Panc1 (cell line): ENCODE measurements around the gene ANGPTL7. TPM values are rescaled to one million over a fixed set of nuclear protein-coding genes. Genes with fewer than 3 reads are reported as not detected.

ENCODE experiments used
- ATAC-seq: fragments of 200-7000 bp; cut with Tn5 transposase; 2 replicates; pipeline ENCODE4 v1.9.1; 2020; ENCODE audit warnings: mild to moderate bottlenecking, moderate library complexity
- BruUV-seq: library from RNA; stranded (reverse); fragments of 400-500 nt; replicated peaks from 2 replicates; lab custom pipeline; 2021; lab: Mats Ljungman, UMichigan
- CTCF ChIA-PET: fragments of 300-600 bp; sonication (Branson Sonifier 250); formaldehyde crosslinking; loops from one replicate; lab custom pipeline; 2022; ENCODE audit warnings: antibody characterized with exemption; lab: Charles Lee
- POLR2A ChIA-PET: fragments of 300-600 bp; sonication (Branson Sonifier 250); formaldehyde crosslinking; loops from one replicate; lab custom pipeline; 2022; ENCODE audit warnings: antibody characterized with exemption; lab: Charles Lee
- DNase-seq: peaks from one replicate; pipeline ENCODE4 v3.0.0-alpha.2; 2010; ENCODE audit warnings: low read depth, low spot score
- H3K27ac ChIP-seq: 2 replicates; pipeline ENCODE4 v1.5.1; 2011; ENCODE audit warnings: mild to moderate bottlenecking, low read length, inconsistent platforms
- H3K27me3 ChIP-seq: fragments of 200-500 bp; sonication (Bioruptor generic); 2 replicates; pipeline ENCODE4 v1.6.0; 2014; ENCODE audit warnings: low read length, inconsistent platforms; ENCODE audit not compliant: control insufficient read depth, insufficient read depth
- H3K36me3 ChIP-seq: fragments of 200-500 bp; sonication (Bioruptor generic); 2 replicates; pipeline ENCODE4 v1.5.1; 2014; ENCODE audit warnings: inconsistent platforms, mild to moderate bottlenecking, low read length, moderate library complexity; ENCODE audit not compliant: control insufficient read depth, insufficient read depth
- H3K4me1 ChIP-seq: 2 replicates; pipeline ENCODE4 v1.5.1; 2011; ENCODE audit warnings: inconsistent platforms, mild to moderate bottlenecking, low read length, moderate library complexity; ENCODE audit not compliant: control insufficient read depth, insufficient read depth
- H3K4me3 ChIP-seq, 2 experiments: 2 replicates each; pipeline ENCODE4 v1.5.1; 2011 to 2012; ENCODE audit warnings: low read depth in 2 of 2, low read length in 2 of 2, mild to moderate bottlenecking in 2 of 2, inconsistent platforms in 1 of 2, moderate library complexity in 1 of 2
- H3K9me3 ChIP-seq: fragments of 200-500 bp; sonication (Bioruptor generic); 2 replicates; pipeline ENCODE4 v1.5.1; 2014; ENCODE audit warnings: low read depth, mild to moderate bottlenecking, inconsistent platforms, low read length, moderate library complexity; ENCODE audit not compliant: control insufficient read depth, insufficient read depth
- POLR2AphosphoS5 ChIP-seq: IDR thresholded peaks from 2 replicates; pipeline ENCODE4 v1.6.1; 2012; ENCODE audit warnings: mild to moderate bottlenecking, low read depth, low read length, moderate library complexity
- SIN3A ChIP-seq: IDR thresholded peaks from 2 replicates; pipeline ENCODE4 v1.6.1; 2012; ENCODE audit warnings: low read depth, mild to moderate bottlenecking, low read length, moderate library complexity, borderline replicate concordance; ENCODE audit not compliant: insufficient read depth
- TCF7L2 ChIP-seq: IDR thresholded peaks from 2 replicates; pipeline ENCODE4 v1.6.1; 2011; ENCODE audit warnings: mild to moderate bottlenecking, low read depth, low read length, inconsistent platforms
- in situ Hi-C: cut with HindIII; loops from 2 replicates; pipeline ENCODE4 v1.10.0; 2016; ENCODE audit warnings: low sequenced_read_pairs, low pct_unique_long_range_greater_than_20kb
- intact Hi-C: fragments of 100-400 bp; cut with micrococcal nuclease; formaldehyde crosslinking; loops from one replicate; pipeline ENCODE4 v1.10.0; 2022; ENCODE audit not compliant: unreplicated experiment
- total RNA-seq: library from RNA; stranded (reverse); gene quantifications from one replicate; pipeline ENCODE4 v1.2.1, GENCODE V29; 2021; ENCODE audit not compliant: unreplicated experiment
- TF ChIP-seq, protein P1 (sequence below): fragments of 450-650 bp; IDR thresholded peaks from 2 replicates; pipeline ENCODE4 v1.5.1; 2017; ENCODE audit warnings: mild to moderate bottlenecking
- TF ChIP-seq, protein P2 (sequence below), 2 experiments: IDR thresholded peaks; 2 replicates each; pipeline ENCODE4 v1.6.1; 2011 to 2012; ENCODE audit warnings: low read depth in 2 of 2, control low read depth in 1 of 2, low read length in 1 of 2, mild to moderate bottlenecking in 1 of 2, moderate library complexity in 1 of 2; ENCODE audit not compliant: insufficient read depth in 1 of 2

The ANGPTL7 gene
- total RNA-seq, 1 experiment from 2014 or later: not detected

DNA sequence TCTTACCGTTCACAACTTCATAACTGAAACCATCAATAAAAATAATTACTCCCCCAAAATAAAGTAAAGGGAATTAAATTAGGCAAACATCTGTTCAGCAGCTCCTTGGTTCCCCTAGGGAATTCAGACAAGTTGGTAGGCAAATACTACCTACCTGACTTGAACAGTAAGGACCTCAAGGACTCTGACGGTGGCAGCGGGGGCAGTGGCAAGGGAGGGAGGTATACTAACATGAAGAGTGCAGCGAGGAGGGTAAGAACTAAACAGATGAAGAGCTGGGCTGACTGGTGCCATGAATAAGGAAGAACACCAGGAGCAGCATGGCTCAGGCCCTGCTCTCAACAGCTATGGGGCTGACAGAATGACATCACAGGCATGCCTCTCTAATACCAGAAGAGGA is 40.0 kb downstream of the ANGPTL7 start:
- intact Hi-C loops: no loop called here
- TF ChIP-seq, protein P1, sequence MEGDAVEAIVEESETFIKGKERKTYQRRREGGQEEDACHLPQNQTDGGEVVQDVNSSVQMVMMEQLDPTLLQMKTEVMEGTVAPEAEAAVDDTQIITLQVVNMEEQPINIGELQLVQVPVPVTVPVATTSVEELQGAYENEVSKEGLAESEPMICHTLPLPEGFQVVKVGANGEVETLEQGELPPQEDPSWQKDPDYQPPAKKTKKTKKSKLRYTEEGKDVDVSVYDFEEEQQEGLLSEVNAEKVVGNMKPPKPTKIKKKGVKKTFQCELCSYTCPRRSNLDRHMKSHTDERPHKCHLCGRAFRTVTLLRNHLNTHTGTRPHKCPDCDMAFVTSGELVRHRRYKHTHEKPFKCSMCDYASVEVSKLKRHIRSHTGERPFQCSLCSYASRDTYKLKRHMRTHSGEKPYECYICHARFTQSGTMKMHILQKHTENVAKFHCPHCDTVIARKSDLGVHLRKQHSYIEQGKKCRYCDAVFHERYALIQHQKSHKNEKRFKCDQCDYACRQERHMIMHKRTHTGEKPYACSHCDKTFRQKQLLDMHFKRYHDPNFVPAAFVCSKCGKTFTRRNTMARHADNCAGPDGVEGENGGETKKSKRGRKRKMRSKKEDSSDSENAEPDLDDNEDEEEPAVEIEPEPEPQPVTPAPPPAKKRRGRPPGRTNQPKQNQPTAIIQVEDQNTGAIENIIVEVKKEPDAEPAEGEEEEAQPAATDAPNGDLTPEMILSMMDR: no peak
- H3K4me1 ChIP-seq: no peaks in the 10 kb centered on the region
- no peak for DNase-seq
- no TSS peak for BruUV-seq
- ChIA-PET POLR2A (no interaction called here), CTCF (no interaction called here)
- H3K9me3 ChIP-seq: no peaks in the 10 kb centered on the region
- peaks cover 54% of the 10 kb centered on the region for H3K36me3 ChIP-seq
- no peaks in the 10 kb centered on the region for H3K27me3 ChIP-seq
- no peak overlapping the region for H3K27ac ChIP-seq
- no peak overlapping the region for H3K4me3 ChIP-seq
- ATAC-seq: no peak
- in situ Hi-C loops: no loop called here

DNA sequence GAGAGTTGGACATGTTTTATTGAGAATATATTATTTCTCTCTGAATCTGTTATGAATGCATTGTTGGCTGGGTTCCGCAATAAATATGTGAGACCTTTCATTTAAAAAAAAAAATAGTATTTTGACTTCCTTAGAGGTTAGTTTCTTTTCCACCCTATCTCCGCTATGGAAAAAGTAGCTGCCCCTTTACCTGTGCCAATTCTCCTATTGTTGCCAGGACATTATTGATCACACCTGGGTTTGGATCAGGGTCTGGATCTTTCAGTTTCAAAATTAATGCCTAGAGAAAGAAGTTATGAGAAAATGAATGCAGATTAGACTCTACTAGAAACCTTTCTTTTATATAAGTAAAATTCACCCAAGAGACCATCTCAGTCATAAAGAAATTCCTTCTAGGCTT is 44.1 kb downstream of the ANGPTL7 start:
- ChIA-PET CTCF (no interaction called here), POLR2A (interaction anchor here (0.7 kb wide), 1 partner anchor 153 kb away, joined by 4 read pairs; no protein-coding TSS in a partner anchor)
- no TSS peak for BruUV-seq
- TF ChIP-seq, protein P2, sequence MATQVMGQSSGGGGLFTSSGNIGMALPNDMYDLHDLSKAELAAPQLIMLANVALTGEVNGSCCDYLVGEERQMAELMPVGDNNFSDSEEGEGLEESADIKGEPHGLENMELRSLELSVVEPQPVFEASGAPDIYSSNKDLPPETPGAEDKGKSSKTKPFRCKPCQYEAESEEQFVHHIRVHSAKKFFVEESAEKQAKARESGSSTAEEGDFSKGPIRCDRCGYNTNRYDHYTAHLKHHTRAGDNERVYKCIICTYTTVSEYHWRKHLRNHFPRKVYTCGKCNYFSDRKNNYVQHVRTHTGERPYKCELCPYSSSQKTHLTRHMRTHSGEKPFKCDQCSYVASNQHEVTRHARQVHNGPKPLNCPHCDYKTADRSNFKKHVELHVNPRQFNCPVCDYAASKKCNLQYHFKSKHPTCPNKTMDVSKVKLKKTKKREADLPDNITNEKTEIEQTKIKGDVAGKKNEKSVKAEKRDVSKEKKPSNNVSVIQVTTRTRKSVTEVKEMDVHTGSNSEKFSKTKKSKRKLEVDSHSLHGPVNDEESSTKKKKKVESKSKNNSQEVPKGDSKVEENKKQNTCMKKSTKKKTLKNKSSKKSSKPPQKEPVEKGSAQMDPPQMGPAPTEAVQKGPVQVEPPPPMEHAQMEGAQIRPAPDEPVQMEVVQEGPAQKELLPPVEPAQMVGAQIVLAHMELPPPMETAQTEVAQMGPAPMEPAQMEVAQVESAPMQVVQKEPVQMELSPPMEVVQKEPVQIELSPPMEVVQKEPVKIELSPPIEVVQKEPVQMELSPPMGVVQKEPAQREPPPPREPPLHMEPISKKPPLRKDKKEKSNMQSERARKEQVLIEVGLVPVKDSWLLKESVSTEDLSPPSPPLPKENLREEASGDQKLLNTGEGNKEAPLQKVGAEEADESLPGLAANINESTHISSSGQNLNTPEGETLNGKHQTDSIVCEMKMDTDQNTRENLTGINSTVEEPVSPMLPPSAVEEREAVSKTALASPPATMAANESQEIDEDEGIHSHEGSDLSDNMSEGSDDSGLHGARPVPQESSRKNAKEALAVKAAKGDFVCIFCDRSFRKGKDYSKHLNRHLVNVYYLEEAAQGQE (IDR thresholded peaks at IDR 0.05; ENCODE audit: insufficient read depth in 1 of 2, low read depth in 2 of 2, low read length in 1 of 2): no peak
- TF ChIP-seq, protein P1: no peak
- TF ChIP-seq TCF7L2 (no peak), POLR2AphosphoS5 (no peak), SIN3A (no peak)
- in situ Hi-C loops (no loop called here), intact Hi-C loops (no loop called here)
- ATAC-seq (no peak), DNase-seq (no peak)
- H3K9me3 ChIP-seq: no peaks in the 10 kb centered on the region
- H3K36me3 ChIP-seq: peaks cover 46% of the 10 kb centered on the region
- H3K27me3 ChIP-seq: no peaks in the 10 kb centered on the region
- no peak overlapping the region for H3K4me3 ChIP-seq
- H3K27ac ChIP-seq: no peak overlapping the region
- no peaks in the 10 kb centered on the region for H3K4me1 ChIP-seq

DNA sequence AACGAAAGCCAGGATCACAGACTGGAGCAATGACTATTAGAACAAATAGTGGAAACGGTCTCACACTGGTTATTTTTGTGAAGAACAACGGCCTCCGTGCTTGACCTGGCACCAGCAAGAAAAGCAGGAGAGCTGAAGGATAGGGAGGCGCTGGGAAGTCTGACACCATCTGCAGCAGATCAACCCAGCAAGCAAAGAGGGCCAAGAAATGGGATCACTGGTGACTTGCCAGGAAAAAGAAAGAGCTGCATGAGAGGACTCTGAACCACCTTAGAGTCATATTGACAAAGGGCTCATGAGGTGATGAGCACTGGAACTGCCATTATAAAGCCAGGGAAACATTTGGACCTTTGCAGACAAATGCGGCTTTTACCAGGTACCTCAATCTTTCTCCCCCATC is 48.2 kb downstream of the ANGPTL7 start:
- no TSS peak for BruUV-seq
- in situ Hi-C loops: no loop called here
- no peak for TF ChIP-seq TCF7L2
- no peak for TF ChIP-seq SIN3A
- no peak for TF ChIP-seq POLR2AphosphoS5
- TF ChIP-seq, protein P2 (IDR thresholded peaks at IDR 0.05; ENCODE audit: insufficient read depth in 1 of 2, low read depth in 2 of 2, low read length in 1 of 2): no peak
- TF ChIP-seq, protein P1: no peak
- no peaks in the 10 kb centered on the region for H3K4me1 ChIP-seq
- H3K27me3 ChIP-seq: no peaks in the 10 kb centered on the region
- DNase-seq (no peak), ATAC-seq (no peak)
- no peak overlapping the region for H3K4me3 ChIP-seq
- H3K27ac ChIP-seq: no peak overlapping the region
- ChIA-PET CTCF (no interaction called here), POLR2A (no interaction called here)
- intact Hi-C loops: no loop called here
- H3K9me3 ChIP-seq: no peaks in the 10 kb centered on the region
- H3K36me3 ChIP-seq: peaks cover 24% of the 10 kb centered on the region; the same call in 1 of the 2 replicates
